Astrocyte of the cerebellum (primary cell): ENCODE data around the gene NANOG.
"Not testable (repeated sequence)": the region's sequence is repeated elsewhere in the genome, so short reads cannot be mapped to it uniquely, and the experiment has no call there.

Source experiments
- DNase-seq: peaks from one replicate; pipeline ENCODE4 v3.0.0-alpha.2; 2011; ENCODE audit warnings: low read depth
- H3K4me3 ChIP-seq: 2 replicates; pipeline ENCODE4 v1.5.1; 2011; ENCODE audit warnings: mild to moderate bottlenecking, low read depth, low read length, moderate library complexity
- in situ Hi-C: cut with HindIII; loops from 2 replicates; pipeline ENCODE4 v1.10.0; 2017; ENCODE audit warnings: low sequenced_read_pairs
- TF ChIP-seq, protein P1 (sequence below): IDR thresholded peaks from 2 replicates; pipeline ENCODE4 v1.5.1; 2012; ENCODE audit warnings: low read length, low read depth, moderate library complexity, mild to moderate bottlenecking; ENCODE audit errors: missing control alignments

The NANOG gene

DNA sequence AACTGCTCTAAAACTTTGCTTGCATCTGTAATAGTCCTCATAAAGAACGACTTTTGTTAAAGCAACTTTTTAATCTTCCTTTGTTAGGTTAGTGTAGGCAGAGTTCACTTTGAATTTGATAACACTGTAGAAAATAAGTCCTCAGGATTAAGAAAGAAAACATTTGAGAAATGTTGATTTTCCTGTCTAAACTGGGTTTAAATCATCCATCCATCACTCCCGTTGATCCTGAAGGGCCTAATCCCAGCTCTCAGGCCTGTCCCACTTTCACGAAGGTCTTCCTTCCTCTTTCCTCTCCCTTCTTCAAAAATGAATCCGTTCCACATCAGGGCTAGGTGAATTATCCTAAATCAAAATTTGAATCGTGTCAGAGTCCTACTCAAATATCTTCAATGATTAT, 46.6 kb downstream of the NANOG start:
- TF ChIP-seq, protein P1, sequence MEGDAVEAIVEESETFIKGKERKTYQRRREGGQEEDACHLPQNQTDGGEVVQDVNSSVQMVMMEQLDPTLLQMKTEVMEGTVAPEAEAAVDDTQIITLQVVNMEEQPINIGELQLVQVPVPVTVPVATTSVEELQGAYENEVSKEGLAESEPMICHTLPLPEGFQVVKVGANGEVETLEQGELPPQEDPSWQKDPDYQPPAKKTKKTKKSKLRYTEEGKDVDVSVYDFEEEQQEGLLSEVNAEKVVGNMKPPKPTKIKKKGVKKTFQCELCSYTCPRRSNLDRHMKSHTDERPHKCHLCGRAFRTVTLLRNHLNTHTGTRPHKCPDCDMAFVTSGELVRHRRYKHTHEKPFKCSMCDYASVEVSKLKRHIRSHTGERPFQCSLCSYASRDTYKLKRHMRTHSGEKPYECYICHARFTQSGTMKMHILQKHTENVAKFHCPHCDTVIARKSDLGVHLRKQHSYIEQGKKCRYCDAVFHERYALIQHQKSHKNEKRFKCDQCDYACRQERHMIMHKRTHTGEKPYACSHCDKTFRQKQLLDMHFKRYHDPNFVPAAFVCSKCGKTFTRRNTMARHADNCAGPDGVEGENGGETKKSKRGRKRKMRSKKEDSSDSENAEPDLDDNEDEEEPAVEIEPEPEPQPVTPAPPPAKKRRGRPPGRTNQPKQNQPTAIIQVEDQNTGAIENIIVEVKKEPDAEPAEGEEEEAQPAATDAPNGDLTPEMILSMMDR: no peak

DNA sequence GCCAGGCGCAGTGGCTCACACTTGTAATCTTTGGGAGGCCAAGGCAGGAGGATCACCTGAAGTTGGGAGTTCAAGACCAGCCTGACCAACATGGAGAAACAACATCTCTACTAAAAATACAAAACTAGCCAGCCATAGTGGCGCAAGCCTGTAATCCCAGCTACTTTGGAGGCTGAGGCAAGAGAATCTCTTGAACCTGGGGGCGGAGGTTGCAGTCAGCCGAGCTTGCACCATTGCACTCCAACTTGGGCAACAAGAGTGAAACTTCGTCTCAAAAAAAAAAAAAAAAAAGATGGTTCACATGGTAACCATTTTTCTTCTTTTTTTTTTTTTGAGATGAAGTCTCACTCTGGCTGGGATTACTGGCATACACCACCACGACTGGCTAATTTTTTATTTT, 48.2 kb downstream of the NANOG start:
- in situ Hi-C loops: no loop called here
- DNase-seq: no peak
- TF ChIP-seq, protein P1: no peak
- no peak overlapping the region for H3K4me3 ChIP-seq

More for the DNA sequence above, 46.6 kb downstream of the NANOG start:
- no peak for DNase-seq
- in situ Hi-C loops: no loop called here
- H3K4me3 ChIP-seq: no peak overlapping the region

DNA sequence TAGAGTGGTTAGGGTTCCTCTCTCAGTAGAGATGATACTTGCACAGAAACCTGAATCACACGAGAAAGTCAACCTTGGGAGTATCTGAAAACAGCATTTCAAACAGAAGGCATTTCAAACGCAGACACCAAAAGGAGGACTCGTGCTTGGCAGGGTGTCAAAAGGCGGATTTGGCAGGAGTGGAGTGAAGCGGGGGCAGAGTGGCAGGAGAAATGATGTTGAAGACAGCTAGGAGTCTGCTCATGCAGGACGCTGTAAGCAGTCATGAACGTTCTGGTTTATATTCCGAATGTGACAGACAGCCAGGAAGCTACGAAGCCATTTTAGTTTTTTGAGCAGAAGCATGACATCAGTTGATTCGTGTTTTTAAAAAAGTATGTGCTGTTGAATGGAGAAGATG, 50.0 kb downstream of the NANOG start:
- H3K4me3 ChIP-seq, in situ Hi-C loops, DNase-seq: not testable (repeated sequence)

DNA sequence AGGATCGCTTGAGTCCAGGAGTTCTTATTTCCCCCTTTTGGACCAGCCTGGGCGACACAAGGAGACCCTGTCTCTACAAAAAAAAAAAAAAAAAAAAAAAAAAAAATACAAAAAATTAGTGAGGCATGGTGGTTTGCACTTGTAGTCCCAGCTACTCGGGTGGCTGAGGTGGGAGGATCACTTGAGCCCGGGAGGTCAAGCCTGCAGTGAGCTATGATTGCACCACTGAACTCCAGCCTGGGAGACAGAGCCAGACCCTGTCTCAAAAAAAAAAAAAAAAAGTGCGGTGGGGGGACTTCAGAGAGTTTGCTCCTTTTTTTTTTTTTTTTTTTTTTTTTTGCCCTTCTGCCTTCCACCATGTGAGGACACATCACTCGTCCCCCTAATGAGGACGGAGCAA, 50.6 kb downstream of the NANOG start:
- H3K4me3 ChIP-seq, in situ Hi-C loops, DNase-seq: not testable (repeated sequence)

DNA sequence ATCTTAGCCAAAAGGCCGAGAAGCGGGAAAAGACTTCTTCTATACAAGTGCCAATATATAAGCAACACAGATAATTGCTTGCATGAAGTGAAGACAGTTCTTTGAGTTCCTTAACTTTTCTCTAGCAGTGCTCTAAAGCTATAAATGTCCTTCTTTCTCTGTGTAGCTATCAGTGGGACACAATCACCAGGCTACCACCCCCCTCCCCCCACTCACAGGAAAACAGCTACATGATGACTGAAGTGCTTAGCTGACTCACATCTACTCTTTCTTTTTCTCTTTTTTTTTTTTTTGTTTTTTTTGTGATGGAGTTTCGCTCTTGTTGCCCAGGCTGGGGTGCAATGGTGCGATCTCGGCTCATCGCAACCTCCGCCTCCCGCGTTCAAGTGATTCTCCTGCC, 53.2 kb downstream of the NANOG start:
- H3K4me3 ChIP-seq, DNase-seq, in situ Hi-C loops: not testable (repeated sequence)

DNA sequence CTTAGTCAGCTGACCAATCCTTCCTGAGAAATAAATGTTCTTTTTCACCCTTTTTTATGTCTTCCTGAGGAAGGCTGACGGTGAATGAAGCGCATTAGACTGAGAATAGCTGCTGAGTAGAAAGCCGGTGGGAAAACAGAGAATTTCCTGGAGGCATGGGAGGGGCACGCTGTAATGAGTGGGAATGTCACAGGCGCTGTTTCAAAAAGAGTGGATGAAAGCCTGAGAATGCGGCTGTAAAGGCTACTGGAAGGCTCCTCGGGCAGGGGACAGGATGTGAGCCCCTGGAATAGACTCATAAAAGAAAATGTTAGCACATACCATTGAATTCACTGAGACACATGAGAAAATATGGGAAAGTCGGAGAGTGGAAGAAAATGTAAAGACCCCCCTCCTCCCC, 53.9 kb downstream of the NANOG start:
- DNase-seq, in situ Hi-C loops, H3K4me3 ChIP-seq: not testable (repeated sequence)

DNA sequence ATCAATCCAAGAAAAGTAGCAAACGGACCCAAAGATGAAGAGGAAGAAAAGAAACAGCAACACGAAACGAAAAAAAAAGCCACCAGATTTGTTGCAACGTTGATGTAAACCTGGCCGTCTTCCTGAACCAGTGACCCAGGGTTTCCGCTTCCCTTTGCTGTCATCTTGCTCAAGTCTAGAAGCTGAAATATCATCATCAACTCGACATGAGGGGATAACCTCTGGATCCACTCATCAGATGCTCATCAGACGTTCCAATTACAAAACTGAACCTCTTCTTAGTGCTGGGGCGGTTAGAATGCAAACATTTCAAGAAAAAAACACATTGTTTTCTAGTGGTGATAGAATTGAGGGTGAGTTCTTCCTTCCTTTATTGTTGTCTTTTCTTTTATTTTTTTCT, 54.4 kb downstream of the NANOG start:
- H3K4me3 ChIP-seq, DNase-seq, in situ Hi-C loops: not testable (repeated sequence)

DNA sequence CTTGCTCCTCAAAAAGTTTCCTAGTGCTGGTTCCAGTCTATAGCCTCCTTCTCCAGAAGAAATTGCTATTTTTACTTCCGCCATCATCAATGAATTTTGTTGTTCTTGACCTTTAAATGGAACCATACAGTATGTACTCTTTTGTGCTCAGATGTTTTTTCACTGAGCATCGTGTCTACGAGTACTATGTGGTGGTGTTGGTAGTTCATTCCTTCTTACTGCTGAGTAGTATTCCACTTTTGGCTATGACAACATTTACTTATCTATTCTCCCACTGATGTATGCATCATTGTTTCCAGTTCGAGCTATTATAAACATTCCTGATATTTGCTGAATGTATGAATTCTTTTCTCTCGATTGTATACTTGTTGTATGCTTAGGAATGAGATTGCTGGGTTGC, 54.9 kb downstream of the NANOG start:
- in situ Hi-C loops: no loop called here
- H3K4me3 ChIP-seq: no peak overlapping the region
- TF ChIP-seq, protein P1: no peak
- no peak for DNase-seq

DNA sequence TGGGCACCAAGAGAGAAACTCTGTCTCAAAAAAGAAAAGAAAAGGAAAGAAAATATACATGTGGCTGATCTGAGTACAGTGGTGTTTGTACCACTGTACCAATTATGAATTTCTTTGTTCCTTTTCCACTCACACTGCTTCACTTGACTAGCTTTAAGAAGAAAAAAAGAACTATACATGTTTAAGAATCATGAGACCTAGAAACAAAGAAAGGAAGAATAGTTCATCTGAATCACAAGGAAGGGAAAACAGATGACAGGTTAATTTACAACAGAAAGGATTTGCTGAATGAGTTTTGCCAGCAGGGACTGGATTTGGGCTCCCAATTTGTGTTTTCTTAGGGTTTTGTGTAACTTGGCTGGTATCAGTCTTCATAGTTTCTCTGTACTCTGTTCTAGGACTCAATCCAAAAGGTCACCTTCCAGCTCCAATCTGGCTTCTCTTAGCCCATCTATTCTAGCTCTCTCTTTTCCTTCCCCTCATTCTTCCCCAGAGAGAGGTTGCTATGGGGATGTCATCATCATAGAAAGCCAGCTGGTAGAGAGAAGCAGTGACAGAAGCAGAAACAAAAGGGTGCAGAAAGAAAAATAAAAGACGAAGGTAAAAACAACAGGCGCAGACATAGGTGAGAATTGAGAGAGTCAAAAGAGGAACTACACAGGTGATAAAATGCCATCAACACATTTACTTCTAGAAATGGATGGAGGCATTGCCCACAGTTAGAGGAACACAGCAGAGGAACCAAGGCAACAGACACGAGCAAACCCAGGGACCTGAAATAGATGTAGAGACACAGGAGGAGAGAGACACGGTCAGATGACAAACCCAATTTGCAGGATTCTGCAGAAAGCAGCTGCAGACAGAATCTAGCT, 58.3 kb downstream of the NANOG start:
- H3K4me3 ChIP-seq, DNase-seq, in situ Hi-C loops: not testable (repeated sequence)

DNA sequence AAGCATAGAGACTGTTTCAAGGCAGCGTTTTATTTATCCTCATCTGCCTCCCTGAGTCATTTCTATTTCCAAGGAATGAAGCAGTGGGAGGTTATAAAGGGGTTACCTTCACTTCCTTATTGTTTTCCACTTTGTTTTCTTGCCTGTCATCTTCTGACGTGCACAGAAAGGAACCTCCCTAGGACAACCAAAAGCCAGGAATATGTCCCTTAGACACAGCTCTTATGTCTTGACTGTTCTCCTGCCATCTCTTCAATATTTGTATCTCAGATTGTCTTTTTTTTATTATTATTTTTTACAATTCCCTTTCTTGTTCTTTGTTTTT, 58.9 kb downstream of the NANOG start:
- DNase-seq, in situ Hi-C loops, H3K4me3 ChIP-seq: not testable (repeated sequence)
